HPDE6-E6E7 (cell line): Measurements from ENCODE around the gene PCCA.
A peak's percentile ranks its signal among the peaks of the same experiment; 100 is the strongest.
"Not testable (repeated sequence)": the region's sequence is repeated elsewhere in the genome, so short reads cannot be mapped to it uniquely, and the experiment has no call there.

ENCODE experiments used
- DNase-seq: peaks from one replicate; pipeline ENCODE4 v3.0.0; 2011; ENCODE audit warnings: missing footprints; ENCODE audit errors: extremely low spot score

PCCA gene

DNA sequence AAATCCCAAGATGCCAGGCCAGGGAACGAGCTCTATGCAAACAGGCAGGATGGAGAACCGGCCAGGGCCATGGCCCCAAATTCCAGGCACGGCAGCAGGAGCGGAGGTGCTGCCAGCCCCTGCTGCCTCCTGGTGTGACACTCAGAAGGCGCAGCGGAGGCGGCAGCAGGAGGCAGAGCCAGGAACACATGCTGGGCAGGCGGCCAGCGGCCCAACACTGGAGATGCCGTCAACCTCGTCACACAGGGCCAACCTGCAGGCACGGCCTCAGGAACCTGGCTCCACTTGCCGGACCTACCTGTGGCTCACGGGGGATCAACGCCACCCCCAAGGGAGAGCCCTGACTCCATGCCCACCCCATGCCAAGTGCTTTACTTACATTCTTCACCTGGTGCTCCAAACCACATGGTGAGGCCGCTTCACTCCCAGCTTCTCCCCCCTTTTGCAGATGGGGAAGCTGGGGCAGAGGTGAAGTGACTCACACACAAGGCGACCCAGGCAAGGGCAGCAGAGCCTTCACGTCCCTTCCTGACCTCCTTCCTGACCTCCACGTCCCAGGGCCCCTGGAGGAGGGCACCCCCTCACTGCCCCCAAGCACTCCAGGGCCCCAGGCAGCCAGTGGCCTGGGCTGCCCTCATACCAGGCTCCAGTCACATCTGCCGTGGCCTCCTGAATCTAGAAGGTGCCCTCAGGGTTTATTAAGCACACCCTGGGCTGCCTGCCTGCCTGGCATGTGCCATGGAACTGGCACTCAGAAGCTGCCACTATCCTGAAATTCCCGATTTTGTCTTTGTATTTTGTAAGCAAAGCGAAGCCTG, 456.2 kb downstream of the PCCA start:
- no peak for DNase-seq

DNA sequence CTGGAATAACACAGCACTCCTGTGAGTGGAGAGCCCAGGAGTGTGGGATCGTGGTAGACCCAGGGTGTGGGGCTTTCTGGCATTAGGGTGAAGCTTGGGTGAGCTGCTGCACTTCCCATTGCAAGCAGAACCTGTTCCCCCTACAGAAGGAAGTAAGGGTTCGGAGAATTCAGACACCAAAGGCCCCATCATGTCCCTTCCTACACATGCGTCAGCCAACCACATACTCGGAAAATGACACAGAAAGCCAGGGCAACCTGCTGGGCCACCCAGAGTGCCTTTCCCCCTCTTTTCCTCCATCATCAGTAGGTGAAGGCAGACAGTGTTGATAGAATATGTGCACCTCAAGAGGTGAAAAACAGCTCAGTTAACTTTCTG, 456.8 kb downstream of the PCCA start:
- DNase-seq: no peak

DNA sequence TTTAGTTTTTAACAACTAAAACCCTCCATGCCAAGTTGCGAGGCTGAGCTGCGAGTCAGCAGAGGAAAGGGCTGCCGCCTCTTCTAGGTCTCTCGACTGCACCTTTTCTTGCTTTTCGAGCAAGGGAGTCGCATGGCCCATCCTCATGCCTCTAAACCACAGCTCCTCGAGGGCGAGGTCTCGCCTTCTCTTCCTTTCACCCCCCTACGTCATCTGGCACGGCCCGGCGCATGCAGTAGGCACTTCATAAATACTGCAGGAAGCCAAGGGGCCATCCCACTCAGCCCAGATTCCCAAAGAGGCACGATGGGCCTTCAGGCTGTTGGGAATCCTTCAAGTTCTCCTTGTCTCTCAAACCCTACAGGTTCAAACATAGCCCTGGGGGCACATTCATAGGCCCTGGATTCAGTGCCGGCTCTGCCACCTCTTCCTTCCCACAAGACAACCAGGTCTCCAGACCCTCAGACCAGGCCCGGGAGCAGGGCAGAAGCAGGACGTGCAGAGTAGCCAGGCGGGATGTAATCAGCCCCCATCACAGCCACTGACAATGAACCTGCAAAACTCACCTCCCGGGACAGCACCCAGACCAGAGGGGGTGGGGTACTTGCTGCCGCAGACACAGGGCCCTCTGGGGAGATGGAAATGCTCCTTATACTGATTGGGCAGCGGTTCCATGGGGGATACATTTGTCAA, 458.0 kb downstream of the PCCA start:
- no peak for DNase-seq

DNA sequence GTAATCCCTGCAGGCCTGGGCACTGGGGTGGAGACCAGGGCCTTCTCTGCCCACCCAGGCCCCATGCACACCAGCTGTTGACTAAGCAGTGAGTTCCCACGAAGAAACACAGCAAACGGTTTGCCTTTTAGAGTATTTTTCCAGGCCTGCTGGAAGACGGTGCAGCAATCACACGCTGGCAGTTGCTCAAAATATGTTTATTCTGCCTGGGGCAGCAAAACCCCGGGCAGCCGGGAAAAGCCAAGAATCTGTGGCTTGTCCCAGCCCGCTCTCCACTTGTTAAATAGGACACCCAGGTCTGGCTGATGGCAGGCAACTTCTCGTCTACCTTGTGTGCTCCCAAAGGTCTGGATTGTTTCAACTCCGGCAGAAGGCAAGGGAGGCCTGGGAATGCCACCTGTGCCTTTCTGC, 458.9 kb downstream of the PCCA start:
- peak; percentile 28 for DNase-seq

DNA sequence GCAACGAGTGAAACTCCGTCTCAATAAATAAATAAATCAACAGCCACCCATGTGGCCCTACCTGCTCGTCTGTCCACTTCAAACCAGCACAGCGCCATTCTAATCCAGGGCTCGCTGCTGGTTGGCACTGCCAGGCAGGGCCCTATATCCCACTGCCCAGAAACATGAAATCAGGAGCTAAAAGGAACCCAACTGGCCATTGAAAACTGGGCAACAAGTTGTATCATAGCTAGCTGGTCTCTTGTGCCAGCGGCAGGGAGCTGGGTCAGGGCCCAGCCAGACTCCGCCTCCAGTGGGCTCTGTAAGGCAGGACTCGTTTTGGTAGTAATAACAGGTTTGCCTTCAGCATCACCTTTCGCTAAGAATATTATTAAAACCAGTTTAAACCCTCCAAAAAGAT, 460.4 kb downstream of the PCCA start:
- DNase-seq: no peak

DNA sequence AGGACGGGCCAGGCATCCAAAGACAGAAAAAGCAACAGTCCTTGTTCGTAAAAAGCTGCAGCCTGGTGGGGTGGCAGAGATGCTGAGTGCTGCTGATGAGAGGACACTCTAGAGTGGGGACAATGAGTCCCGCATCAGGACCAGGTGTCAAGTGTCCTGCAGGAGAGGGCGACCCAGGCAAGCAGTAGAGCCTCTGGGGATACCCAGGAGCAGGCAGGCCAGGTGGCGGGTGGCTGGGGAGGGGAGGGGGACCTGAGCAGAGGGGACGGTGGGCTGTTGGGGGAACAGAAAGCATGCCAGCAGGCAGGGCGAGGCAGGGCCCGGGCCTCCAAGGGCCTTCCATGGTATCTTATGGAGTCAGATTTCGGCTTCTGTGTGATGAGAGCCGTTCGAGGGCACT, 463.9 kb downstream of the PCCA start:
- no peak for DNase-seq

DNA sequence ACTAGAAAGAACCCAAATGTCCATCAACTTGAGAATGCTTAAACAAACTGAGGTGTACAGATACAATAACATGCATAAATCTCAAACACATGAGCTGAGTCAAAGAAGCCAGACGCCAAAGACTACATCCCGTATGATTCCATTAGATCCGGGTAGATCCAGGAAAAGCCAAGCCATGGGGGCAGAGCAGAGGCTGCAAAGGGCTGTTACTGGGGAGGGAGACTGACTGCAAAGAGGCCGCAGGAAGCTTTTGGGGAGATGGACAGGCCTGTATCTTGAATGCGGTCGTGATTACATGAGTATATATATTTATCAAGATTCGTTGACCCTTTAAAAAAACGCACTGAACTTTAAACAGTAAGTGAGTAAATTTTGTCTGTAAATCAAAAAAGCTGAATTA, 471.0 kb downstream of the PCCA start:
- no peak for DNase-seq

DNA sequence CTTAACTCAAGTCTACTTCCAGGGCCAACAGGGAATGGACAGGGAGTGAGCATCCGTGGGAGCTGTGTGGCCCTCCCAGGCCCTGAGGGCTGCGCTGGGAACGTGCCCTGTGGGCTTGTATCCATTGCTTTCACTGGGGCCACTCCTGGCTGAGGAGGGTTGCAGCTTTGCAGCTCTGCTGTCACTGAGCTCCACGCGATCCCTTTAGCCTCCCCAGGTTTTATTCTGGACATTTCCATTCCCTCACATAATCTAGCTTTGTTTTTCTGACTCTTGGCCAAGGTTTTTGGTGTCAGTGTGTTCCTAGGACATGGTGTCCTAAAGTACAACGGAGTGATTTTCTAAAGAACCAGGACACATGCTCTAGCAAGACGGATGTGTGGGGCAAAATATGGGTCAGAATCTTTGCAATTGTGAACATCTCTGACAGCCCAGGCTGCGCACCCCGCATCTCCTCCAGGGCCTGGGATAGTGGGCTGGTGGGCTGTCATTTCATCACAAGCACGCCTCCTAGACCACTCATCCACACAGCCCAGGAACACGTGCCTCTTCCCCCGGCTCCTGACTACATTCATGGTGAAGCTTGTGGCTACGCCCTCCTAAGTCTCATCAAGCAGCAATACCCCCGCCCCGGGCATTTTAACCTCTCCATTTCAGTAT, 471.7 kb downstream of the PCCA start:
- no peak for DNase-seq

DNA sequence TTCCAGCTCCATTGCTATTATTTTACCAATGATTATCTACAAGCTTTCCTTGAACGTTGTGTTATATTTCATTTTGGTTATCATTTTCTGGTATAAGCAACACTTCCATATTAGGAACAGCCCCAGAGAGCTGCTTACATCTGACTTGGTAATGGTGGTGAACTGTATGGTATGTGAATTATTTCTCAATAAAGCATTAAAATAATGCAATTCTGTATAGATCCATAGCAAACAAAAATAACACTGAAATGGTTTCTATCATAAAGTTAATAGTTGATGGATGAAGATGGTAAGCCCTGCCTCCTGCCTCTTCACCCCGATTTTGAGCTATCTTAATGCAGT, 472.2 kb downstream of the PCCA start:
- DNase-seq: no peak

DNA sequence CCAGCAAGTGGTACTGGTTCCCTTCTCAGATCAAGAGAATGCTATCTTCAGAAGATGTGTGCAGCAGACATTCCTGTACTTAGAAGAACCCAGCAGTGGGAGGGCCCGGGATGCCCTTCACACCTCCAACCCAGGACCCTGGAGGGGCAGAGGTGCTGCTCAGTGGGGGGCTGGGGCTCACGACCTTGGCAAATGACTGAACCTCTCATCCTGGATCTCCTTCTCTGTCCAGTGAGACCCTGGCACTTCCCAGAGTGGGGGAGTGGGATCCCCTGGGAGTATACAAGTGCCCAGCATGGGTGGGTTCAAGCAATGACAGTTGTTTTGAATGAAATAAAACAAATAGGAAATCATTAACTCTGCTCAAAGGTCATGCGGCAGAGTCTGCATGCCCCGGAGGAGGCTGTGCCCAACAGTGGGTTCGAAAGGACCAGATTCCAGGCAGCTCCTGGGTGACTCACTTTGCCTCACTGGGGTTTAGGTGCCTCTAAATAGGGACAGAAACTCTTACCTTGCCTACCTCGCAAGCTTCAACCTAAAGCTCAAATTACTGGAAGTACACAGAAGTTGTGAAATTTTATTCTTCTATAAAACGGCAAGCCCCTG, 472.8 kb downstream of the PCCA start:
- DNase-seq: no peak

DNA sequence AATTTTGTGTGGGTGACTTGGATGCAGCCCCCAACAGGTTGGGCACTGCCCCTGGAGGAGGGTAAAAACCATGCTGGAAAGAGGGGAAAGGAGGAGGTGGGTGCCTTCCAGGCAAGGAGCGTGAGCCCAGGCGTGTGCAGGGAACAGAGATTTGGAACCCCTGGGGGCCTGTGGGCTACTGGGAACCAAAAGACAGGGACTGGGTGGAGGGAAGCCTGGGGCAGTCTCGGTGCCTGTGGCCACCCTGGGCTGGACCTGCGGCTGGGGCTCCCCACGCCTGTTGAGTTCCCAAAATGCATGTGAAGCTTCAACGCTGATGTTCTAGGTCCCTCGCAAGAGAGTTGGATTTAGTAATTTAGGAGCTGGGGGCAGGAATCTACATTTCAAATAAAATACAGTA, 474.9 kb downstream of the PCCA start:
- no peak for DNase-seq

DNA sequence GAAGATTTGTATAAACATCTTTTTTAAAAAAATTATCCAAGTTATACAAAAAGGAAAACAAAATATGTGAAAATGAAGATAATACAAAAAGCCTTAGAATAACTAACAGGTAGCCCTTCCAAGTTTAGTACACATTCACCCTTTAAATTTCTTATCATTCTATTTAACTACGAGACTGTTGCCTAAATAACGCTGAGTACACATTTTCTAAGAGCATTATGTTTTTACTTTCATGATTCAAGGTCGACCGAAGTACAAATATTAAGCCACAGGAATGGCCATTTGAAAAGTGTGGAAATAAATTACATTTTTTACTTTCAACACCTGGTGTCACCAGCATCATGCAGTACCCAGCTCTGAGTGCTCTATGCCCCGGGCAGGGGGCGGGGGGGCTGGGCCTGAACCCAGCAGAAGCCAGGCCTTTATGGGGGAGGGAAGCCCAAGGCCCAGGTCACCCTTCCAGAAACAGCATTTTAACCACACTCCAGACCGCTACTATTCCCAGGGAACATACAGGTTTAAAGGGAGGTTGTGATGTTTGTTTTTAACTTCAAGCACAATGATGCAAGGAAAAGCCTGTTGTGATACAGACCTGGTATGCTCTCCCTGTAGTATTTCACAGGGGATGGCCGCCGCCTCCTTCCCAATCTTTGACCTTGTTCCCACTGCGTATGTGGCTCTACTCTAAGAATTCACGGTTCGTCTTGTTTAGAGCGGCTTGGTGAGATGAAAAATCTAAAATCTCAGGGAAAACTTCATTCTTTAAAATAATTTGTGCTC, 475.7 kb downstream of the PCCA start:
- no peak for DNase-seq

DNA sequence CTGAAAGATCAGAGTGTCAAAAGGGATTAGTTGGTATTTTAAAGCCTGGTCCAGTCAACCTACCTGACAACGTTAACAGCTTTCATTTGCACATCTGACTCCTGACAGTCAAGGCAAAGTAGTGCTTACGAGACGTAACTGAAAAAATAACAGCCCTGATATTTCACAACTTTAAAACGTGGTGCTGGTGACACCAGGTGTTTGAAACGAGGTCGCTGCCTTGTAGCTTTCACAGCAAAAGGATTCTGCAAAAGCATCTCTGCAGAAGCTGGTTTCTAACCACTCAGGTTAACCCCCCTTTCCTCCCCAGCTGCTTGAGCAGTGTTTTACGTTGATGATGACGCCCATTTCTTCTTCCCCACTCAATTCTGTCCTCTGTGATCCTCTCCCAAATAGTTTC, 476.4 kb downstream of the PCCA start:
- no peak for DNase-seq

DNA sequence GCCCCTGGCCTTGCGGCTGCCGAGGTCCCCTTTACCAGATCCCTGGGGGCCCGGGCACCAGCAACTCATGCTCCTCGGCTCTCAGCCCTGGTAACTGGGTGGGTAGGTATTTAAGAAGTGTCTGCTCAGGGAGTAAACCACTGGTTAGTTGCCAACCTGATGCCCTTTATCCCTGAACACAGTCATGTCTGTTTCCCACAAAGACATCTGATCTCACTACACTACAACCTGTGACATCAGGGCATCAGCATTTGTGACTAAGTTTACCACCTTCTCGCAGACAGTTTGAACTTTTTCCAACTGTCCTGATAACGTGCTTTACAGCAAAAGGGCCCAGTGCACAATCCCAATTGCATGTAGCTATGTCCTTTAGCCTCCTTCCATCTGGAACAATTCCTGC, 477.6 kb downstream of the PCCA start:
- no peak for DNase-seq

DNA sequence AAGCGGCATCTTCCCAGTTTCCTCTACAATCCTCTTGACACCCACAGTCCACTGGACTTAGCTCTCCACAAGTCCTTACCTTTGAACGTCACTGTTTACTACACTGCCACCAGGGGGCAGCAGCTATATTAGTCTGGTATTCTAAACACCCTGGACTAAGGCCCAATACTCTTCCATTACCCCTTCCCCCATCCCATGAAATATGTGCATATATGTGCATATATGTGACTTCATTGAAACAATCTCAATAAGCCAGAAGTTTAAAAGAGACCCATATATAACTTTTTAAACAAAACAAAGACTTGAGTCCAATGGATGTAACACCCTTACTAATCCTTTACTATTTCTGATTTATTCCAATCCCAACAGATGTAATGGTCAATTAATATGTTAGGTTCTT, 484.2 kb downstream of the PCCA start:
- peak; percentile 56 for DNase-seq

DNA sequence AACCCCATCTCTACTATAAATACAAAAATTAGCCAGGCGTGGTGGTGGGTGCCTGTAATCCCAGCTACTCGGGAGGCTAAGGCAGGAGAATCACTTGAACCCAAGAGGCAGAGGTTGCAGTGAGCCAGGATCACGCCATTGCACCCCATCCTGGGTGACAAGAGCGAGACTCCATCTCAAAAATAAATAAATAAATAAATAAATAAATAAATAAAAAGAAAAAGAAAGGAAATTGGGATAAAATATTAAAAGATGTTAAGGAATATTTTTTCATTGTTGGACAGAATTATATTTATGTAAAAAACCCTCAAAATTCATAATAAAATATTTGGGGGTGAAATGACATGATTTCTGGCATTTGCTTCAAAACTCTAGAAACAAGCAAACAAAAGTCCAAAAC, 488.3 kb downstream of the PCCA start:
- not testable (repeated sequence) for DNase-seq
